Uterus (tissue), 4 donors: ENCODE data around the gene DMBT1. TPM values are rescaled to one million over a fixed set of nuclear protein-coding genes. Genes with fewer than 3 reads are reported as not detected.

Source experiments
- DNase-seq, 2 donors: peaks; one replicate each; pipeline ENCODE4 v3.0.0-alpha.2; 2019 to 2020
- H3K27ac ChIP-seq, 2 donors: fragments of 200-600 bp; sonication (generic); 1 replicate in 1 of 2; 2 replicates in 1 of 2; pipeline ENCODE4 v1.5.1; 2016 to 2018
- H3K27me3 ChIP-seq, 2 donors: fragments of 200-600 bp; sonication (generic); one replicate each; pipeline ENCODE4 v1.5.1; 2018 to 2019; ENCODE audit warnings: control low read depth in 1 of 2
- H3K36me3 ChIP-seq, 2 donors: fragments of 200-600 bp; sonication (generic); one replicate each; pipeline ENCODE4 v1.5.1; 2019; ENCODE audit warnings: control low read depth in 1 of 2
- H3K4me1 ChIP-seq, 2 donors: fragments of 200-600 bp; sonication (generic); one replicate each; pipeline ENCODE4 v1.5.1; 2018 to 2019; ENCODE audit warnings: control low read depth in 1 of 2
- H3K4me3 ChIP-seq, 2 donors: fragments of 200-600 bp; sonication (generic); 1 replicate in 1 of 2; 2 replicates in 1 of 2; pipeline ENCODE4 v1.5.1; 2018 to 2019; ENCODE audit warnings: mild to moderate bottlenecking in 1 of 2
- H3K9me3 ChIP-seq, 2 donors: fragments of 200-600 bp; sonication (generic); one replicate each; pipeline ENCODE4 v1.5.1; 2019; ENCODE audit warnings: control low read depth in 1 of 2
- POLR2A ChIP-seq, 2 donors: fragments of 450-650 bp; IDR thresholded peaks; one replicate each; pipeline ENCODE4 v1.6.1; 2016; ENCODE audit warnings: antibody characterized with exemption in 2 of 2, mild to moderate bottlenecking in 1 of 2, moderate library complexity in 1 of 2
- intact Hi-C: fragments of 100-400 bp; cut with DNase I; formaldehyde crosslinking; loops from one replicate; pipeline ENCODE4 v1.15.1; 2023; ENCODE audit warnings: low total_unique reads
- total RNA-seq, 4 donors: library from RNA; depleted of rRNA in 3 of 4; stranded (reverse); fragments of >200 nt in 3 of 4; gene quantifications; one replicate each; pipeline versions ENCODE4 v1.1.0 to v1.2.4, GENCODE V29; 2014 to 2023
- TF ChIP-seq, protein P1 (sequence below), 4 experiments: fragments of 200-600 bp in 2 of 4; fragments of 450-650 bp in 2 of 4; sonication (generic) in 2 of 4; IDR thresholded peaks; one replicate each; pipeline ENCODE4 v1.5.1; 2016 to 2019; ENCODE audit warnings: antibody characterized with exemption in 4 of 4, mild to moderate bottlenecking in 2 of 4, moderate library complexity in 1 of 4
- donor health status: DM: yes; HTN: yes; CAD: no.

The DMBT1 gene
- total RNA-seq, 4 donors from 2014 or later: under 0.01 to 0.21 (median 0.15) TPM; not detected in 1

DNA sequence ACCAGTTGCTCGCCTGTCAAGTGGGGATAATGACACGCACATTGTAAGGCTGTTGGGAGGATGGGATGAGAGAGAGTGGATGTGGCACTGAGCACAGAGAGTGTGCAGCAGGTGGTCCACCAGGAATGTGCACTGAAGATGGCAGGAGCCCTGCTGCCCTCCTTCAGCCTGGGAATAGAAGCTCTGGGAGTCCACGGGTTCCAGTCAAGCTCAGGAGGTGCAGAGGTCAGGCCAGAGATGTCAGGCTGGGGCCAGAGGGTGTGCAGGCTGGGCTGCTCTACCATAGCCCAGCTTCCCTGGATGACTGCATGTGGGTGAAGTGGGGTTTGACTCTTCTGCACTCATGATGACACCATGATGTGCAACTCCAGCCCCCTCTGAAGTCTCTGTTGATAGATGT is 80.4 kb downstream of the DMBT1 start:
- Histone ChIP-seq H3K36me3 (no peaks in the 10 kb centered on the region), H3K4me3 (no peak overlapping the region), H3K9me3 (no peaks in the 10 kb centered on the region), H3K27me3 (no peaks in the 10 kb centered on the region), H3K27ac (no peak overlapping the region), H3K4me1 (no peaks in the 10 kb centered on the region)
- DNase-seq: no peak
- intact Hi-C loops: no loop called here
- TF ChIP-seq POLR2A (IDR thresholded peaks at IDR 0.05): no peak
- TF ChIP-seq, protein P1, sequence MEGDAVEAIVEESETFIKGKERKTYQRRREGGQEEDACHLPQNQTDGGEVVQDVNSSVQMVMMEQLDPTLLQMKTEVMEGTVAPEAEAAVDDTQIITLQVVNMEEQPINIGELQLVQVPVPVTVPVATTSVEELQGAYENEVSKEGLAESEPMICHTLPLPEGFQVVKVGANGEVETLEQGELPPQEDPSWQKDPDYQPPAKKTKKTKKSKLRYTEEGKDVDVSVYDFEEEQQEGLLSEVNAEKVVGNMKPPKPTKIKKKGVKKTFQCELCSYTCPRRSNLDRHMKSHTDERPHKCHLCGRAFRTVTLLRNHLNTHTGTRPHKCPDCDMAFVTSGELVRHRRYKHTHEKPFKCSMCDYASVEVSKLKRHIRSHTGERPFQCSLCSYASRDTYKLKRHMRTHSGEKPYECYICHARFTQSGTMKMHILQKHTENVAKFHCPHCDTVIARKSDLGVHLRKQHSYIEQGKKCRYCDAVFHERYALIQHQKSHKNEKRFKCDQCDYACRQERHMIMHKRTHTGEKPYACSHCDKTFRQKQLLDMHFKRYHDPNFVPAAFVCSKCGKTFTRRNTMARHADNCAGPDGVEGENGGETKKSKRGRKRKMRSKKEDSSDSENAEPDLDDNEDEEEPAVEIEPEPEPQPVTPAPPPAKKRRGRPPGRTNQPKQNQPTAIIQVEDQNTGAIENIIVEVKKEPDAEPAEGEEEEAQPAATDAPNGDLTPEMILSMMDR (IDR thresholded peaks at IDR 0.05): no peak

DNA sequence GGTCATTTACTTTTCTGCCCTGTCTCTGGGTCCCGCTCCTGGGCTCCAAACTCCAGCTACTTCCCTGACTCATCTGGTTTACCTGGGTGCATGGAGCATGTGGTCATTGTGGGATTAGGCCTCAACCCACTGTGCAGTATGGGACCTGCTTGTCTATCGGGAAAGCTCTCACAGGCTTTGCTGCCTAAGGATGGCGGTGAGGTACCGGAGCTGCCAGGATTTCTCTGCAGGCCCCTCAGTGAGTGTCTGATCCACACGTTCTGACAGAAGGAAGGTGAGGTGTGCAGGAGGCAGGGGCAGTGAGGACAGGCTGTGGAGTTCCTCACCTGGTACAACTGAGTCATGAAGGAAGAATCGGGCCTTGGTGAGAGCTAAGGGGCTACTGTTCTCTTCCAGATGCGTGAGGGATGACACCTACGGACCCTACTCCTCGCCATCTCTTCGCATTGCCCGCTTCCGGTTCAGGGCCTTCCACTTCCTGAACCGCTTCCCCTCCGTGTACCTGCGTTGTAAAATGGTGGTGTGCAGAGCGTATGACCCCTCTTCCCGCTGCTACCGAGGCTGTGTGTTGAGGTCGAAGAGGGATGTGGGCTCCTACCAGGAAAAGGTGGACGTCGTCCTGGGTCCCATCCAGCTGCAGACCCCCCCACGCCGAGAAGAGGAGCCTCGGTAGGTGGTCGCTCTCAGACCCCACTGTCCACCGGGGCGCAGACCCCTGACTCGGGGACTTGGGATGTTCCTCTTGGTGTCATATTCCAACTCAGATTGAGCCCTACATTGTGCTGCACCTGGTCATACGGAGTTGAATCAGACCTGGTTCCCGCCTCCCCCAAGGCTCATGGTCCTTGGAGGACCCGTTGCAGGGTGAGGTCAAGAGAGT is 82.4 kb downstream of the DMBT1 start:
- no peak for DNase-seq
- intact Hi-C loops: no loop called here
- TF ChIP-seq, protein P1 (IDR thresholded peaks at IDR 0.05): no peak

DNA sequence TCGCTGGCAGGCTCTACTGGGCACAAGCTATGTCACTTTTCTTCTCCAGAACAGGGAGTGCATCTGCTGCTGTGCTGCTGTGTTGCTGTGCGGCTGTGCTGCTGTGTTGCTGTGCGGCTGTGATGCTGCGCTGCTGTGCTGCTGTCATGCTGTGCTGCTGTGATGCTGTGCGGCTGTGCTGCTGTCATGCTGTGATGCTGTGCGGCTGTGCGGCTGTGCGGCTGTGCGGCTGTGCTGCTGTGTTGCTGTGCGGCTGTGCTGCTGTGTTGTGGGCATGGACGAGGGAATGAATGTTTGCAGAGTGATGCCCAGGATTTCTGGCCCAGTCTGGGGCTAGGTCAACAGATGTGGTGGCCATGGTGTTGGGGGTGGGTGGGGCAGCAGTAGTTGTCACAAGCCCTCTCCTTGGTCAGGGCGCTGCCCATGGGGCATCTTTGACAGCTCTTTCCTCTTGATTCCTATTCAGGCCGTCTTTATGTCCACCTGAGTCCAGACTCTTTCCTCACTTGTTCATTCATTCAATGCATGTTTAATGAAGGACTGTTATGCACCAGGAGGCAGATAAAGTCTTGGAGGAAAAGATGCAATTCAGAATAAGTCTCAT is 83.5 kb downstream of the DMBT1 start:
- Histone ChIP-seq H3K36me3 (no peaks in the 10 kb centered on the region), H3K27ac (no peak overlapping the region), H3K4me3 (no peak overlapping the region), H3K4me1 (no peaks in the 10 kb centered on the region), H3K27me3 (no peaks in the 10 kb centered on the region), H3K9me3 (no peaks in the 10 kb centered on the region)
- intact Hi-C loops: no loop called here
- no peak for TF ChIP-seq POLR2A (IDR thresholded peaks at IDR 0.05)
- TF ChIP-seq, protein P1 (IDR thresholded peaks at IDR 0.05): no peak
- DNase-seq: no peak

More for the DNA sequence above, 82.4 kb downstream of the DMBT1 start:
- Histone ChIP-seq H3K4me1 (no peaks in the 10 kb centered on the region), H3K9me3 (no peaks in the 10 kb centered on the region), H3K36me3 (no peaks in the 10 kb centered on the region), H3K27me3 (no peaks in the 10 kb centered on the region), H3K27ac (no peak overlapping the region), H3K4me3 (no peak overlapping the region)

DNA sequence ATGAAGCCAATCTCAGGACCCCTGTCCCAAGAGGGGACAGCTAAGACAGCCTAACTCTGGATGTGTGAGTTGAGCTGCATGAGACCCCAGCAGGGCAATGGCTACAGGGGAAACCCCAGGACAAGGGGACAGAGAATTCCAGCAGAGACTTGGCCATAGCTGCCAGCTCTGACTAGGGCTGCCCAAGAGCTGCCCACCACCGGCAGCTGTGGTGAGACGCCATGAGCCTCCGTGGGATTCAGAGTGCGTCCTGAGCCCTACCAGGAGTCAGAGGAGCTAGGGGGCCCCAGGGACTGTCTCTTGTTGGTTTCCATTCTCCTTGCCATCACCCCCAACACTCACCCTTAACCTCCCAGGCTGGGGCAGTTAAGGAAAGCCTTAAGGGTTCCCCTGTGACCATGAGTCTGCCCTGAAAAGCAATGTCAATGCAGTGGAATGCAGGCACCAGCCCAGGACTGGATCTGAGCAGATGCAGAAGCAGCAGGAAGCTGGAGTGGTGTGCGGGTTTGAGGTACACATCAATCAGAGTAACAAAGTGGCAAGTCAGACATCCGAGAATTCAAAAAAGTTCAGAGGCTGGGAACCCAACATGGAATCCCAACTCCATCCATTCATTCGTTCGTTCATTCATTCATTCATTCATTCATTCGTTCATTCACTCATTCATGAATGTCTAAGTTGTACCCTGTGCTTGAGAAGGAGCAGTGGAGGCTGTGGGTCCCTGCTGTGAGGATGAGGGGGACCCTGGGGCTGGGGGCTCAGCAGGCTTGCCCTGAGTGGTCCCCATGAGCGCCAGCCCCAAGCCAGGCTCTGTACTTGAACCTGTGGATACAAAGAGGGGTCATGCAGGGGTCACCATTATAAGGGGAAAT is 86.2 kb downstream of the DMBT1 start:
- no peaks in the 10 kb centered on the region for H3K36me3 ChIP-seq
- no peak for TF ChIP-seq POLR2A (IDR thresholded peaks at IDR 0.05)
- TF ChIP-seq, protein P1 (IDR thresholded peaks at IDR 0.05): no peak
- no peak for DNase-seq
- H3K4me1 ChIP-seq: no peaks in the 10 kb centered on the region
- no peak overlapping the region for H3K4me3 ChIP-seq
- intact Hi-C loops: no loop called here
- H3K27me3 ChIP-seq: no peaks in the 10 kb centered on the region
- no peaks in the 10 kb centered on the region for H3K9me3 ChIP-seq
- no peak overlapping the region for H3K27ac ChIP-seq
